HG02885 (cell line): Measurements from ENCODE around the gene COMT.

Experiments
- ATAC-seq: cut with Tn5 transposase; IDR thresholded peaks from one replicate; pipeline ENCODE4 v1.9.1; 2021; ENCODE audit warnings: mild to moderate bottlenecking; ENCODE audit not compliant: unreplicated experiment, poor library complexity

The COMT gene

GRCh38 chr22:19941365-19942082 is at the start of gene COMT, which contains the start of gene TXNRD2:
Gene COMT, plus strand, starts transcription at chr22:19941772. Its CDS starts 20,755 bp downstream, at chr22:19962527.
Gene TXNRD2, minus strand, starts transcription at chr22:19941818. Its CDS starts 15 bp downstream, at chr22:19941803.
- ATAC-seq: no peak

- no peak for ATAC-seq
These were observed 49.2 kb upstream of the COMT start for GRCh38 chr22:19892257-19892879.

- no peak for ATAC-seq
These were observed 48.6 kb upstream of the COMT start for GRCh38 chr22:19892925-19893324.

- no peak for ATAC-seq
These were observed 48.2 kb upstream of the COMT start for GRCh38 chr22:19893363-19893762.

GRCh38 chr22:19895160-19895849 is 46.3 kb upstream of the COMT start:
- ATAC-seq: no peak

- no peak for ATAC-seq
These were observed 44.8 kb upstream of the COMT start for GRCh38 chr22:19896665-19897355.

GRCh38 chr22:19897726-19898125 is 43.8 kb upstream of the COMT start:
- ATAC-seq: no peak

- ATAC-seq: no peak
These were observed 43.4 kb upstream of the COMT start for GRCh38 chr22:19898145-19898544.

- ATAC-seq: no peak
These were observed 42.6 kb upstream of the COMT start for GRCh38 chr22:19898831-19899567.

GRCh38 chr22:19900707-19901436 is 40.7 kb upstream of the COMT start:
- no peak for ATAC-seq

- no peak for ATAC-seq
These were observed 39.9 kb upstream of the COMT start for GRCh38 chr22:19901577-19902244.

GRCh38 chr22:19902245-19902715 is 39.3 kb upstream of the COMT start:
- no peak for ATAC-seq

- ATAC-seq: no peak
These were observed 38.5 kb upstream of the COMT start for GRCh38 chr22:19903031-19903430.

GRCh38 chr22:19903513-19903912 is 38.1 kb upstream of the COMT start:
- no peak for ATAC-seq

- ATAC-seq: no peak
These were observed 37.3 kb upstream of the COMT start for GRCh38 chr22:19904174-19904856.

GRCh38 chr22:19904935-19905334 is 36.6 kb upstream of the COMT start:
- no peak for ATAC-seq

GRCh38 chr22:19905347-19906276 is 36.0 kb upstream of the COMT start:
- ATAC-seq: no peak
